NCI-H82 (cell line): ENCODE measurements around the gene MYORG.
A peak's percentile ranks its signal among the peaks of the same experiment; 100 is the strongest.

Experiments used
- DNase-seq: peaks from one replicate; lab custom pipeline; 2025; lab: John Stamatoyannopoulos, UW

The MYORG gene

GRCh38 chr9:34332076-34332964 lies 44.4 kb downstream of the MYORG start:
- DNase-seq, result peak; percentile 77

- DNase-seq, result no peak
These were observed 45.5 kb downstream of the MYORG start for GRCh38 chr9:34331196-34331595.

GRCh38 chr9:34328987-34329832 lies 47.5 kb downstream of the MYORG start, which contains the start of the genes KIF24 and NUDT2:
Gene KIF24 (minus strand): TSS chr9:34329268. CDS start chr9:34311346, 17,922 bp downstream.
Gene NUDT2 (plus strand): TSS chr9:34329569. CDS start chr9:34339040, 9,471 bp downstream.
- DNase-seq, result peak; percentile 100

DNA sequence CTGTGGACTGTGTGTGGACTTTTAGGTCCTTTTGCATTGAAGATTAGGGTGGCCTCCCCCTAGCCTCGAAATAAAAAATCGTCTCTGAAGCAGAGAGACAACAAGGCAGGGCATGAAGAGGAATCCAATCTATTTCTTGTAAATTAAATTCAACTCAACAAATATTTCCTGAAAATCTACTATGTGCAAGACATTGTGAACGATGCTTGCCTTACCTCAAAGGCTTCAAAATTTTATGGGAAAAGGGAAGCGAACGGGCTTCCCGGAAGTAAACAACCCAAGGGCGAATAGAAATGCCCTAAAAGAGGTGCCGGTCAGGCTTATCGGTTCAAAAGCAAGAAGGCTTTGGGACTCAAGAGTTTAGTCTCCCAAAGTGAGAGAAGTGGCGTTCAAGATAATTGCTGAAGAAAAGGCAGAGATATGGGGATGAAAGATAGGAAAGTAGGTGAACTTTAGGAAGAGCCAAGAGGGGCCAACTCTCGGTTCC lies 48.2 kb downstream of the MYORG start:
- DNase-seq, result peak; percentile 62

DNA sequence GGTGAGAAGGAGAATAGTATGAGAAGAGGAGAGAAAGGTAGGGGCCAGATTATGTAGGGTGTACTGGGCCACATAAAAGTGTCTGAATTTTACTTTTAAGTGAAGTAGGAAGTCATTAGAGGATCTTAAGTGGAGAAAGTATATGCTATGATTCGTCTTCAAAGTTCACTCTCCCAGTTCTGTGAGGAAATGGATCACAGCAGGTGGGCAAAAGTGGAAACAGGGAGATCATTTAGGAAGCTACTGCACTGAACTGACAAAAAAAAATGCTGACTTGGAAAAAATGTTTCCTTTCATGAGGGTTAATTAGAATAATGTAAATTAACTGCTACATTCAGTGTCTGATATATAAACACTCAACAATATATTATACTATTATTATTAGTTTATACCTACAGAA lies 50.0 kb downstream of the MYORG start:
- DNase-seq, result no peak

- no peak for DNase-seq
These were observed 53.7 kb downstream of the MYORG start for GRCh38 chr9:34322899-34323591.

- DNase-seq, result no peak
These were observed 55.2 kb downstream of the MYORG start for GRCh38 chr9:34321451-34321850.

DNA sequence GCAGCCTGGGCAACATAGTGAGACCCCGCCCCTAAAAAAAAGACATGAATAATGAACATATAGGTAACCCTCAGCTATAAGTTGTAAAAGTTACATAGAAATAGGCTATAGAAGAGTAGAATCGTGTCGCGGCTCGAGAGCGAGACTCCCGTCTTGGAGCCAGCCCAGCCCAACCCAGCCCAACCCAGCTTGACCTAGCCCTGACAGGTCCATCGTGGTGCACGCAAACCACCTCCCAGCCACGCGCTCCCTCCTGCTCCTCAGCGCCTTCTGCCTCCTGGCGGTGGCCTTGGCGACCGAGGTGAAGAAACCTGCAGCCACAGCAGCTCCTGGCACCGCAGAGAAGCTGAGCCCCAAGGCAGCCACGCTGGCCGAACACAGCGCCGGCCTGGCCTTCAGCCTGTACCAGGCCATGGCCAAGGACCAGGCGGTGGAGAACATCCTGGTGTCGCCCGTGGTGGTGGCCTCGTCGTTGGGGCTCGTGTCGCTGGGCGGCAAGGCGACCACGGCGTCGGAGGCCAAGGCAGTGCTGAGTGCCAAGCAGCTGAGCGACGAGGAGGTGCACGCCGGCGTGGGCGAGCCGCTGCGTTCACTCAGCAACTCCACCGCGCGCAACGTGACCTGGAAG lies 58.4 kb downstream of the MYORG start:
- DNase-seq, result no peak

- no peak for DNase-seq
These were observed 59.3 kb downstream of the MYORG start for GRCh38 chr9:34317436-34317835.
